Measurements from ENCODE around the gene SEMA6B.

DNA sequence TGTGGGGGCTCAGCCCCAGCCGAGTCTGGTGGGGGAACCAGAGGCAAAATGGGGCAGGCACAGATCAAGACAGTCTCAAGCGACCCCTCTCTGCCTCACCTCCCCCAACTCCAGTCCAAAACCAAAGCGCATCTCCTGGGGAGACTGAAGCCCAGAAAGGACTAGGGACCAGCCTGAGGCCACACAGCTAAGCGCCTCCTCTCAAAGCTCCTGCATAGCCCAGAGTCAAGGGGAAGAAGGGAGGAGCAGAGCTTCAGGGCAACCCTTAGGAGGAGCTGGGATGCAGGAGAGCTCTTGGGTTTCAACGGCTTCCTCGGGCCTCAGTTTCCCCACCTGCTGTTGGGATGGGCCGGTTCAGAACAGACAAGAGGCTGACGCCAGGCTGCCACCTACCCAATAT is 19.9 kb upstream of the SEMA6B start:
- no peak for TF ChIP-seq POLR2AphosphoS5 (IDR thresholded peaks at IDR 0.05)
- TF ChIP-seq POLR2A (IDR thresholded peaks at IDR 0.05) = no peak

All from breast epithelium (tissue), 3 donors.